Activated T-cell treated with anti-CD3 and anti-CD28 coated beads for 24 hours (primary cell): Measurements from ENCODE around the gene BIRC6.

Experiments
- DNase-seq: peaks from one replicate; pipeline ENCODE4 v3.0.0-alpha.2; 2020; ENCODE audit warnings: low read depth

The BIRC6 gene

DNA sequence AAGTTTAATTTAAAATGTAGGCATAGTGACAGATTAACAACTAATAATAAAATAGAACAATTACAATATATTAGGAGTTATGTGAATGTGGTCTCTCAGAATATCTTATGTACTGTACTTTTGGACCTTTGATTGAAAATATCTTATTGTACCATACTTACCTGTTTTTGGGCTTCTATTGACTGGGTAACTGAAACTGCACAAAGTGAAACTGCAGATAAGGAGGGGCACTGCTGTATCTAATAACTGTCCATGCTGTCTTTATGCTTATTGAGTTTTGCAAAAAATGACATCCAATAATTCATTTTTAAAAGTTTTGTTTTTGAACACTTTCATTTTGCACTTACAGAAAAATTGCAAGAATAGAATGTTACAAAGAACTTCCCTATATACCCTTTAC is 19.9 kb downstream of the BIRC6 start:
- DNase-seq = no peak

DNA sequence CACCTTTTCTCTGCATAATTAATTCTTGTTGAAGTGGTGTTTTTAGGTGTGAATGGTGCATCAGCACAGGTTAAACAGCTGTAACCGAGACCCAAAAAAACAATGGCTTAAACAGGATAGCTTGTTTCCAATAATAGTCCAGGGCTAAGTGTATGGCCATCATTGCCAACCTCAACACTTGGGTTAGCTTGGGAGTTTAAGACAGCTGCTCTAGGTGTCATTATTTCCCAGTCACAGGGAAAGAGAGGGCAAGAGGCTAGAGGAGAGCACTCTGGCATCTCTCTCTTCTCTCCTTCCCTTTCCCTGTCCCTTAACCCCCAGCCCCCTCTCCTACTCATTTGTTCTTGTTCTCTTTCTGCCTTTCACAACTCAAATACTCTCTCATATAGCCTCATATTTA is 21.1 kb downstream of the BIRC6 start:
- DNase-seq = no peak

DNA sequence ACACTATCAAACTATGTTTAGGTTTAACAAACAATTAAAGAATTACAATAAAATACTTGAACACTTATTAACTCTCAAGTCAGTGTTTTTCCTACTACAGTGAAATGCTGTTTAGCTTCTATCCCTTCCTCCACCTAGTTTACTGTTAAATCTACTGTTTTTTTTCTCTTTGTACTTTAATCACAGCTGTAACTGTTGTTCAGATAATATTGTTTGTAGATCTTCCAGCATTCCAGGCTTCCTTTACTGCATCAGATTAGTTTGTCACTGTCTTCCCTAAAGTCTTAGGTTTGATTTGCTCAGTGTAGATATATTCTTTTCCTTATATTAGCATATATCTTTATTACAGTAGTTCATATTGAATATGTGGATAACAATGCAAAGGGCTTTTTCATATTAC is 22.5 kb downstream of the BIRC6 start:
- no peak for DNase-seq

DNA sequence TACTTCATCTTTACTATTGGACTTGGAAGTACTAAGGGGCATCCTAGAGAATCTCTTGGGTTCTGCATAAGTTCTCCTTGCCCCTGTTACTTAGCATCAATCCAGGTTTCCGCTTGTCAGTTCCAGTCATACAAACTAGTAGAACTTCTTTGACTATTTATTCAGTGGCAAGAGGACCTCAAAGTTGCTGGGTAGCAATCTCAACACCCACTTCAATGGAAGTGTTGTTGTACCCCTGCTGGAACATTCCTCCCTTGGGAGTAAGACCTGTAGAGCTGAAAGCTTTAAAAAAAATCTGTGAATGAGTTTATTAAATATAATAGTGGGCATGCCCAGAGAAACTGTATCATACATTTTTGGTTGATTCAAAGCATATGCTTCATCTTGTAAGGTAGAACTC is 27.0 kb downstream of the BIRC6 start:
- no peak for DNase-seq

DNA sequence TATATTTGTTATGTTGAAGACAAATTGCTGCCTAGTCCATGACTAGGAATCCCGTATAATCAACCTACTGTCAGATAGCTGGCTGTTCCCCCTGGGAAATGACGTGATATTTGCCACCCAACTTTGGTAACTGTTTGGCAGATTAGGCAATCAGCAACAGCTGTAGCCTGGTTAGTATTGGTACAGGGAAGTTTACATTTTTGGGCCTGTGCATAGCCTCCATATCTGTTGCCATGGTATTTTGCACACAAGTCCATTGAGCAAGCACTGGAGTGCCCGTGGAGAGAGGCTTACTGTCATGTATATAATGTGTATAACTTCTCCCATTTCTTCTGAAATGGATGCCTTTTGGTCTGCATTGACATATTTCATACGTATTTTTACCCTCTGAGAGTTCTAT is 27.7 kb downstream of the BIRC6 start:
- no peak for DNase-seq

- DNase-seq = no peak
Observed at GRCh38 chr2:32386739-32387138, 29.9 kb downstream of the BIRC6 start.

- DNase-seq = no peak
Observed at GRCh38 chr2:32399221-32399620, 42.4 kb downstream of the BIRC6 start.

DNA sequence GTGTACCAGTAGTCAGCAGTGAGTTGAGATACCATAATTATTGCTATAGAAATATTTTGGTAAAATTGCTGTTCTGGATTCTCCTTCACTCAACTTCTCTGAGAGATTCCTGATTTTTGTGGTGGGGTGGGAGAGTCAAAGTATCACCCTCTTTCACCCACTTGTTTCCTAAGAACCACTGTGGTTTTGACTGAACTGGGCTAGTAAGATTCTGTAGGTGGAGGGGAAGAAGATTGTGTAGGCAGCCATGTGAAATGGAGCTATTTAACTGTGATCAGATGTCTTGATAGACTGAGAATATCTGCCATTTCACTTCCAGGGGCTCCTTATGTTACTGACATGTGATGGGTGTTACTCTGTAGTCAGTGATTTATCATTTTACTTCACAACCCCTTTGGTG is 45.3 kb downstream of the BIRC6 start:
- DNase-seq = no peak

GRCh38 chr2:32403782-32404181 is 47.0 kb downstream of the BIRC6 start:
- no peak for DNase-seq

GRCh38 chr2:32404691-32405090 is 47.9 kb downstream of the BIRC6 start:
- DNase-seq = no peak

DNA sequence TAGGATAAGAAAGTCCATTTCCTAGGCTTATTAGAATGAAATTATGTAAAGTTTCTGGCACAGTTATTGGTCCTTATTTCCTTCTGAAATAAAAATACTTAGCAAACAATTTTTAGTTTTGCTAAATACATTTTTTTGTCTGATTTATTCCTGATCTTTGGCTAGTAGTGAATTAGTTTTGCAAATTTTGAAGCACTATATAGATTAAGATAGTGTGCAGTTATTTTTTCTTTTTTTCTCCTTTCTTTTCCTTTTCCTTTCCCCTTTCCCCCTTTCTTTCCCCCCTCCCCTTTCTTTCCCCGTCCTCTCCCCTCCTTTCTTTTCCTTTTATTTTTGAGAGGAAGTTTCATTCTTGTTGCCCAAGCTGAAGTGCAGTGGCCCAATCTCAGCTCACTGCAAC is 59.7 kb downstream of the BIRC6 start:
- no peak for DNase-seq

- no peak for DNase-seq
Observed at GRCh38 chr2:32417659-32418058, 60.8 kb downstream of the BIRC6 start.

DNA sequence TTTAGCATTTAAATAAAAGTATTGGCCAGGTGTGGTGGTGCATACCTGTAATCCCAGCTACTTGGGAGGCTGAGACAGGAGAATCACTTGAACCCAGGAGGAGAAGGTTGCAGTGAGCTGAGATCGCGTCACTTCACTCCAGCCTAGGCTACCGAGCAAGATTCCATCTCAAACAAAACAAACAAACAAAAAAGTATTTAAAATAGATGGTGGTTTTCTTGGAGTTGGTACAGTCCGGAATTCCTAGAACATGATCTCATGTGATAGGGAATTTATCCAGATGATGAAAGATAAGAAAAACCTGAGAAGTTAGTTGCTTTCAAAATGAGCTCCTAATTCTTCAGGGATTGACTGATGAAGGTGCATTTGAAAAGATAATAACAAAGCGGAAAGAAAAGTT is 62.0 kb downstream of the BIRC6 start:
- no peak for DNase-seq

- DNase-seq = no peak
Observed at GRCh38 chr2:32422133-32422532, 65.3 kb downstream of the BIRC6 start.

DNA sequence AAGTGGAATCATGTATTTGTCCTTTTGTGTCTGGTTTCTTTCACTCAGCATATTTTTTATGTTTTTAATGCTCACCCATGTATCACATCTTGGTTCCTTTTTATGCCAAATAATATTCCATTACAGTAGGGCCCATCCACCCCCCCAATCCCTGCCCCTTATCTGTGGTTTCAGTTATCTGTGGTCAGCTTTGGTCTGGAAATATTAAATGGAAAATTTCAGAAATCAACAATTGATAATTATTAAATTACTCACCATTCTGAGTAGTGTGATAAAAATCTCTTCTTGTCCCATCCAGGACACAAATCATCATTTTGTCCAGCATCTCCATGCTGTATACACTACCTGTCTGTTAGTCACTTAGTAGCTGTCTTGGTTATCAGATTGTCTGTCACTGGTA is 66.7 kb downstream of the BIRC6 start:
- no peak for DNase-seq

GRCh38 chr2:32424739-32425138 is 67.9 kb downstream of the BIRC6 start:
- no peak for DNase-seq

GRCh38 chr2:32425719-32426141 is 68.9 kb downstream of the BIRC6 start:
- DNase-seq = no peak

DNA sequence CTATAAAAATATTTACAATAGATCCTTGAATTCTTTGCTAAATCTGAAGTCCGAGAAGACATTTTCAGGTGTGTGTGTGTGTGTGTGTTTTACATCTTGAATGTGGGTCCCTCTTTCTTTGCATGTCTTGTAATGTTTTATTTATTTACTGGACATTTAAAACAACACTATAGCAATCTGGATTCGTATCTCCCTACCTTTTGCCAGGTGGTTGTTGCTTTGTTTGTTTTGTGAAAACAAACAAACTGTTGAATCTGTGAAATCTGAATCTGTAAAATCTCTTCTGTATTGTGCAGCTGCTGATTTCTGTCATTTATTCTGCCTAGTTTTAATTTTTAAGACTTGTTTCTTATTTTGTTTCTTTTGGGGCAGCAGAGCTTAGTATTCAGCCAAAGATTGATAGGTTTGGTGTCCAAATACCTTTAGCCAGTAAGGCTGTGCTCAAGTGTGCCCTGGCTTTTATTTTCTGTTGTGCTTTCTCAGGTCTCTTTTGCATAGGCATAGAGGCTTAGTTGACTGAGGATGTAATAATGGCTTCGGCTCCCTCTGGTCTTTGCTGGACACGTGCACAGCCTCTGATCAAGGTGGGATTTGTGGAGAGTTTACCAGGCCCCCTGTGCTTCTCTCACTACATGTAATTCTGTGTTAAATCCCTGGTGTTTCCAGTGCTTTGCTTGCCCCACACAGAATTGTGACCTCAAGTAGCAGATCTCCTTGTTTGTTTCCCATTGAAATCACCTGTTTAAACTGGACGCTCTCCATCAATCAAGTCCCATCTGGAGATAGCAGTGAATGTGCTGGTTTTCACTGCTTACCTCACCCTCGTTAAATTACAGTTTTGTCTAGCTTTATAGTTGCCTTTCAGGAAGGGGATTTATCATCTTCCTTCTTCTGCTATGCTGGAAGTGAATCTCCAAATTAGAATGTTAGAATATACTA is 71.1 kb downstream of the BIRC6 start:
- no peak for DNase-seq

GRCh38 chr2:32430804-32431203 is 74.0 kb downstream of the BIRC6 start:
- DNase-seq = no peak

DNA sequence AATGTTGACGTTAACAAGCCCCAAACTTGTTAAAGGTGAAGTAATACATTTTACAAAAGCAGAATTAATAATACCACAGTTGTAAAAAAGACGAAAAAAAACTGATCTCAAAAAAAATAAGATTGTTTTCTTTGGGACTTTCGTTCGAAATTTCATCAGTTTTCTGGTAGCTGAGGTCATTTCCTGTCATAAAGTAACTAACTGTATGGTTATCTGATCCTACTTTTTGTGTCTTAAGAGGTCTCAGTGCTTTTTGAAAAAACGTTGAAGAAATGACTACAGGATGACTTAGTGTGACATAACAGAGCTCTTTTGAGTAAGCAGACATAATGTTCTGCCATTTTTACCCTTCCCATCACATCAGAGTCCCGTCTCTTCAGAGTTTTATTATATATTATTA is 79.3 kb downstream of the BIRC6 start:
- no peak for DNase-seq

- no peak for DNase-seq
Observed at GRCh38 chr2:32442020-32442467, 85.2 kb downstream of the BIRC6 start.

DNA sequence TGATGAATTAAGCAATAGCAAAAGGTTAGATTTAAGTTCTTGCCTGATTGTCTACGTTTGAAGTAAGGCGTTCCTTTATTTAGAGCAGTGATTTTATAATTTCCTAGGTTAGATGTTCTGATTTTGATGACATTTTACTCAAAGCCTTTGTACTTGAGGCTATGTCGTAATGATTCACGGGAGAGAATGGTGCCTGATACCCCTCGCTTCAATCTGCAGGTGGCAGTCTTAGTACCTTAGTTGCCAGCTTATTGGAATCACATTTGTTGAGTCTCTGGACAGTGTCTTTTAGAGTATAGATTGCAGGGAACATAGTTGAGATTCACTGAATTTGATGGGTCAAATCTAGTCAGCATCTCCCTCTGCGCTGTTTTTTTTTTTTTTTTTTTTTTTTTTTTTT is 89.5 kb downstream of the BIRC6 start:
- no peak for DNase-seq

- no peak for DNase-seq
Observed at GRCh38 chr2:32450851-32451250, 94.0 kb downstream of the BIRC6 start.
